Endothelial cell of umbilical vein (primary cell): ENCODE results near the gene C15orf62. TPM values are rescaled to one million over a fixed set of nuclear protein-coding genes. Genes with fewer than 3 reads are reported as not detected.

Source experiments
- BruUV-seq: library from RNA; stranded (reverse); fragments of 400-500 nt; replicated peaks from 2 replicates; lab custom pipeline; 2021; lab: Mats Ljungman, UMichigan
- CTCF ChIA-PET: fragments of 300-600, 350-600 bp; sonication (Branson Sonifier 250); formaldehyde crosslinking; loops from one replicate; lab custom pipeline; 2021; ENCODE audit warnings: antibody characterized with exemption, inconsistent platforms; lab: Charles Lee
- POLR2A ChIA-PET: fragments of 300-600, 350-600 bp; sonication (Branson Sonifier 250); formaldehyde crosslinking; loops from one replicate; lab custom pipeline; 2021; ENCODE audit warnings: antibody characterized with exemption, inconsistent platforms; lab: Charles Lee
- DNase-seq: peaks from one replicate; pipeline ENCODE4 v3.0.0-alpha.2; 2011; ENCODE audit warnings: low read depth, low spot score
- FAIRE-seq: peaks from 2 replicates; lab custom pipeline; 2011; peaks lifted over from hg19 to GRCh38; lab: Jason Lieb, UNC
- H2AFZ ChIP-seq: 2 replicates; pipeline ENCODE4 v1.6.0; 2012; ENCODE audit warnings: low read depth, low read length, control low read depth, inconsistent platforms
- H3K27ac ChIP-seq: 2 replicates; pipeline ENCODE4 v1.5.1; 2011; ENCODE audit warnings: low read depth, mild to moderate bottlenecking, control low read depth, low read length, moderate library complexity; ENCODE audit not compliant: insufficient read depth
- H3K27me3 ChIP-seq, 2 experiments: 2 replicates each; pipeline versions ENCODE4 v1.6.0 to v1.6.1; 2011; ENCODE audit warnings: low read length in 2 of 2, mixed read lengths in 1 of 2; ENCODE audit not compliant: control insufficient read depth in 2 of 2, insufficient read depth in 2 of 2
- H3K36me3 ChIP-seq, 2 experiments: 2 replicates in 1 of 2; 3 replicates in 1 of 2; pipeline ENCODE4 v1.5.1; 2011; ENCODE audit warnings: low read length in 2 of 2, mild to moderate bottlenecking in 1 of 2, moderate library complexity in 1 of 2; ENCODE audit not compliant: control insufficient read depth in 2 of 2, insufficient read depth in 2 of 2; ENCODE audit errors: extremely low read depth in 1 of 2
- H3K4me1 ChIP-seq: 3 replicates; pipeline ENCODE4 v1.5.1; 2011; ENCODE audit warnings: mild to moderate bottlenecking, low read length; ENCODE audit not compliant: control insufficient read depth, insufficient read depth; ENCODE audit errors: extremely low read depth
- H3K4me2 ChIP-seq: 2 replicates; pipeline ENCODE4 v1.6.1; 2011; ENCODE audit warnings: low read length, control low read depth, mixed read lengths; ENCODE audit not compliant: insufficient read depth
- H3K4me3 ChIP-seq, 3 experiments: fragments of 200-600 bp in 1 of 3; sonication (generic), shearing (Covaris generic) in 1 of 3; replicated peaks in 1 of 3; 2 replicates each; pipeline ENCODE4 v1.5.1; 2011 to 2016; ENCODE audit warnings: control low read depth in 3 of 3, low read length in 3 of 3, mild to moderate bottlenecking in 2 of 3, inconsistent platforms in 1 of 3, low read depth in 1 of 3, moderate library complexity in 1 of 3; ENCODE audit not compliant: insufficient read depth in 1 of 3
- H3K79me2 ChIP-seq: 2 replicates; pipeline ENCODE4 v1.6.0; 2012; ENCODE audit warnings: low read length, inconsistent platforms; ENCODE audit not compliant: control insufficient read depth, insufficient read depth
- H3K9ac ChIP-seq: replicated peaks from 2 replicates; pipeline ENCODE3; 2011; ENCODE audit warnings: low read length, control low read depth; ENCODE audit not compliant: insufficient read depth; ENCODE audit errors: extremely low read depth
- H3K9me1 ChIP-seq: replicated peaks from 3 replicates; pipeline ENCODE4 v1.6.0; 2011; ENCODE audit warnings: mild to moderate bottlenecking, low read length; ENCODE audit not compliant: control insufficient read depth, insufficient read depth; ENCODE audit errors: extremely low read depth
- H3K9me3 ChIP-seq: replicated peaks from 2 replicates; pipeline ENCODE4 v1.5.1; 2012; ENCODE audit warnings: low read length, inconsistent platforms; ENCODE audit not compliant: control insufficient read depth, insufficient read depth
- H4K20me1 ChIP-seq: replicated peaks from 2 replicates; pipeline ENCODE3; 2011; ENCODE audit warnings: mild to moderate bottlenecking, low read length; ENCODE audit not compliant: control insufficient read depth, insufficient read depth; ENCODE audit errors: extremely low read depth
- EZH2 ChIP-seq: IDR thresholded peaks from 2 replicates; pipeline ENCODE4 v1.6.1; 2012; ENCODE audit warnings: borderline replicate concordance, low read depth, mild to moderate bottlenecking, moderate library complexity, low read length, inconsistent platforms; ENCODE audit not compliant: severe bottlenecking
- FOS ChIP-seq: IDR thresholded peaks from 2 replicates; pipeline ENCODE4 v1.6.1; 2011; ENCODE audit warnings: mild to moderate bottlenecking, low read length, moderate library complexity, borderline replicate concordance; ENCODE audit not compliant: insufficient read depth
- GATA2 ChIP-seq: IDR thresholded peaks from 2 replicates; pipeline ENCODE4 v1.7.0; 2011; ENCODE audit warnings: low read depth, mild to moderate bottlenecking, moderate library complexity, mixed read lengths, low read length; ENCODE audit not compliant: insufficient read length, insufficient read depth
- JUN ChIP-seq: IDR thresholded peaks from 2 replicates; pipeline ENCODE4 v1.6.1; 2011; ENCODE audit warnings: borderline replicate concordance, low read depth; ENCODE audit not compliant: insufficient read length, insufficient read depth
- MAX ChIP-seq: IDR thresholded peaks from 2 replicates; pipeline ENCODE4 v1.6.1; 2011; ENCODE audit not compliant: insufficient read depth, insufficient read length
- MYC ChIP-seq: IDR thresholded peaks from one replicate; pipeline ENCODE4 v1.6.1; 2011; ENCODE audit warnings: mild to moderate bottlenecking, low read depth, low read length
- POLR2A ChIP-seq: IDR thresholded peaks from 2 replicates; pipeline ENCODE4 v1.6.1; 2012; ENCODE audit warnings: low read depth, mild to moderate bottlenecking, control low read depth, low read length
- POLR2AphosphoS5 ChIP-seq: IDR thresholded peaks from 2 replicates; pipeline ENCODE4 v1.6.1; 2012; ENCODE audit warnings: low read depth, mild to moderate bottlenecking, control low read depth, low read length, moderate library complexity; ENCODE audit not compliant: insufficient read depth
- dilution Hi-C: fragments of 300-500 bp; cut with MboI; formaldehyde crosslinking; loops from one replicate; pipeline ENCODE4 v1.15.0; 2019; ENCODE audit warnings: low sequenced_read_pairs; ENCODE audit not compliant: extremely low pct_ligation_motif_present
- intact Hi-C: fragments of 100-400 bp; cut with micrococcal nuclease; formaldehyde crosslinking; loops from one replicate; pipeline ENCODE4 v1.10.0; 2022
- polyA plus RNA-seq, 4 experiments: library from polyadenylated mRNA; depleted of rRNA in 3 of 4; stranded (reverse) in 3 of 4; unstranded in 1 of 4; fragments of >200 nt; gene quantifications; 2 replicates each; pipeline versions ENCODE4 v1.2.1 to v1.2.3, GENCODE V29; 2011 to 2012; ENCODE audit warnings: missing spikeins in 1 of 4
- total RNA-seq: library from RNA; stranded (reverse); gene quantifications from 2 replicates; pipeline ENCODE4 v1.2.3, GENCODE V29; 2021
- TF ChIP-seq, protein P1 (sequence below), 2 donors: IDR thresholded peaks; 1 replicate in 1 of 2; 2 replicates in 1 of 2; pipeline ENCODE4 v1.5.1; 2011; ENCODE audit warnings: low read length in 2 of 2, mild to moderate bottlenecking in 2 of 2, moderate library complexity in 2 of 2, control low read depth in 1 of 2, inconsistent platforms in 1 of 2, low read depth in 1 of 2; ENCODE audit not compliant: insufficient read depth in 1 of 2; ENCODE audit errors: extremely low read depth in 1 of 2

The C15orf62 gene
- total and polyA plus RNA-seq, 2 donors (not counting 3 experiments of a cell fraction or from before 2014, with no cell fraction given), result 0.12 to 0.38 TPM

DNA sequence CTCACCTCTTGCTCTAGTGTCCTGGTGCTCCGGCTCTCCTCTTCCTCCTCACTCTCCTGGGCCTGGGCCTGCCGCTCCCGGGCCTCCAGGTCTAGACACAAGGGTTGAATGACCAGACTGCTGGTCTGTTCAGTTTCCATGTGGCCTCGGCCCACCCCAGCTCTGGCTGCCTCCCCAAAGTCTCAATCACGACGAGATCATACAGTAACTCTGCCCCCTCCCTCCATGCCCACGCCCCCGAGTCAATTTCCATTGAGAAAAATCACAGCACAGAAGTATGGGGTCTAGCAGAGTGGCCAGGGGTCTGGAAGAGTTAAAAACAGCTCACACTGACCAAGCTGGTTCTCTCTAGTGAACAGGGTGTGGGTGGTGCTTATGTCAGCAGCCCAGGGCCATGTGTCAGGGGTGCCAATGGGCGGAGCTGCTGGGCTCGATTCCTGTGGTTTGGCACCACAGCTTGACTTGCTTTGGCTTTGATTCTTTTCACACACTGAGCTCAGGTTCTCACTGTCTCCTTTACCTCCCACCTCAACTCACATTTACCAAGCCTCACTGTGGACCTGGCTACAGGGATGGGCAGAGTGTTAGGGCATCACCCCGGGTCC is 6.9 kb downstream of the C15orf62 start:
- Histone ChIP-seq H3K9me1 (no peaks in the 10 kb centered on the region), H3K27me3 (no peaks in the 10 kb centered on the region), H3K4me2 (no peak overlapping the region), H2AFZ (no peak overlapping the region), H3K9ac (no peak overlapping the region), H3K36me3 (peaks cover 0 to 38% of the 10 kb centered on the region in 2 experiments), H3K27ac (no peak overlapping the region), H3K4me3 (no peak overlapping the region), H3K9me3 (no peaks in the 10 kb centered on the region), H3K79me2 (no peaks in the 10 kb centered on the region), H4K20me1 (no peaks in the 10 kb centered on the region), H3K4me1 (no peaks in the 10 kb centered on the region)
- FAIRE-seq (no peak), DNase-seq (no peak)
- intact Hi-C loops (no loop called here), dilution Hi-C loops (no loop called here)
- TF ChIP-seq FOS (no peak), POLR2A (no peak), GATA2 (no peak), MYC (no peak), MAX (no peak), JUN (no peak), POLR2AphosphoS5 (no peak), EZH2 (no peak)
- TF ChIP-seq, protein P1, sequence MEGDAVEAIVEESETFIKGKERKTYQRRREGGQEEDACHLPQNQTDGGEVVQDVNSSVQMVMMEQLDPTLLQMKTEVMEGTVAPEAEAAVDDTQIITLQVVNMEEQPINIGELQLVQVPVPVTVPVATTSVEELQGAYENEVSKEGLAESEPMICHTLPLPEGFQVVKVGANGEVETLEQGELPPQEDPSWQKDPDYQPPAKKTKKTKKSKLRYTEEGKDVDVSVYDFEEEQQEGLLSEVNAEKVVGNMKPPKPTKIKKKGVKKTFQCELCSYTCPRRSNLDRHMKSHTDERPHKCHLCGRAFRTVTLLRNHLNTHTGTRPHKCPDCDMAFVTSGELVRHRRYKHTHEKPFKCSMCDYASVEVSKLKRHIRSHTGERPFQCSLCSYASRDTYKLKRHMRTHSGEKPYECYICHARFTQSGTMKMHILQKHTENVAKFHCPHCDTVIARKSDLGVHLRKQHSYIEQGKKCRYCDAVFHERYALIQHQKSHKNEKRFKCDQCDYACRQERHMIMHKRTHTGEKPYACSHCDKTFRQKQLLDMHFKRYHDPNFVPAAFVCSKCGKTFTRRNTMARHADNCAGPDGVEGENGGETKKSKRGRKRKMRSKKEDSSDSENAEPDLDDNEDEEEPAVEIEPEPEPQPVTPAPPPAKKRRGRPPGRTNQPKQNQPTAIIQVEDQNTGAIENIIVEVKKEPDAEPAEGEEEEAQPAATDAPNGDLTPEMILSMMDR (IDR thresholded peaks at IDR 0.05; ENCODE audit: extremely low read depth in 1 of 2, insufficient read depth in 1 of 2, low read depth in 1 of 2, low read length in 2 of 2), result no peak
- BruUV-seq, result no TSS peak
- POLR2A ChIA-PET, result no interaction called here
- CTCF ChIA-PET, result interaction anchor here (0.8 to 2.4 kb wide), 3 partner anchors 9 to 30 kb away, joined by 3 to 8 read pairs (median 5); partner anchors contain the start of gene GCHFR
